Aorta (tissue), 5 donors: Measurements from ENCODE around the gene TLR9. TPM values are rescaled to one million over a fixed set of nuclear protein-coding genes. Genes with fewer than 3 reads are reported as not detected.

Experiments
- ATAC-seq: fragments of 200-7000 bp; cut with Tn5 transposase; one replicate; pipeline ENCODE4 v1.9.1; 2022; ENCODE audit warnings: moderate library complexity; ENCODE audit not compliant: low FRiP score
- DNase-seq, 2 donors: peaks; one replicate each; pipeline ENCODE4 v3.0.0-alpha.2; 2020
- H3K27ac ChIP-seq, 2 donors: one replicate each; pipeline ENCODE4 v1.5.1; 2013; ENCODE audit warnings: low read length in 2 of 2, mild to moderate bottlenecking in 2 of 2, moderate library complexity in 2 of 2, control low read depth in 1 of 2, inconsistent platforms in 1 of 2, low read depth in 1 of 2
- H3K27me3 ChIP-seq, 2 donors: one replicate each; pipeline ENCODE4 v1.6.1; 2013; ENCODE audit warnings: control low read depth in 1 of 2, low read length in 1 of 2, mild to moderate bottlenecking in 1 of 2, moderate library complexity in 1 of 2; ENCODE audit not compliant: insufficient read depth in 2 of 2, control insufficient read depth in 1 of 2
- H3K36me3 ChIP-seq, 2 donors: one replicate each; pipeline ENCODE4 v1.6.1; 2013; ENCODE audit warnings: control low read depth in 1 of 2, low read length in 1 of 2, mild to moderate bottlenecking in 1 of 2; ENCODE audit not compliant: insufficient read depth in 2 of 2, control insufficient read depth in 1 of 2
- H3K4me1 ChIP-seq, 2 donors: one replicate each; pipeline ENCODE4 v1.6.1; 2013; ENCODE audit warnings: low read length in 2 of 2, control low read depth in 1 of 2, mild to moderate bottlenecking in 1 of 2, moderate library complexity in 1 of 2; ENCODE audit not compliant: insufficient read depth in 2 of 2, control insufficient read depth in 1 of 2
- H3K4me3 ChIP-seq, 2 donors: one replicate each; pipeline ENCODE4 v1.5.1; 2013; ENCODE audit warnings: low read length in 2 of 2, control low read depth in 1 of 2, mild to moderate bottlenecking in 1 of 2
- H3K9me3 ChIP-seq: one replicate; pipeline ENCODE4 v1.6.1; 2013; ENCODE audit warnings: mild to moderate bottlenecking, low read length; ENCODE audit not compliant: control insufficient read depth
- WGBS, 2 donors: extraction: QIAGEN DNeasy Blood & Tissue Kit; methylation state at CpG; one replicate each; pipeline ENCODE4 v1.1.7; 2013; 5-methylcytosine and 5-hydroxymethylcytosine counted together
- intact Hi-C, 2 donors: fragments of 100-400 bp; cut with DNase I; formaldehyde crosslinking; loops; one replicate each; pipeline versions ENCODE4 v1.14.2 to v1.15.0; 2022
- polyA plus RNA-seq, 2 donors: library from polyadenylated mRNA; stranded (reverse); fragments of 200-250 nt; gene quantifications; one replicate each; pipeline ENCODE4 v1.2.3, GENCODE V29; 2013
- total RNA-seq, 2 donors: library from RNA; stranded (reverse); fragmentation: NEBNext Ultra II Directional; extraction: Animal tissue kit (Norgen Biotek cat#: 25700); gene quantifications; one replicate each; pipeline ENCODE4 v1.2.1, GENCODE V29; 2021
- donor health status: healthy with polysubstance abuse.
- donor health status: Bipolar disorder and iron deficiency.
- donor health status: DM: no; HTN: no; CAD: no.
- donor health status: DM: no; HTN: no; CAD: no.
- donor health status: DM: yes; HTN: yes; CAD: no.

TLR9 gene
- total and polyA plus RNA-seq, 4 donors = 0.42 to 0.81 TPM; not detected in 2

DNA sequence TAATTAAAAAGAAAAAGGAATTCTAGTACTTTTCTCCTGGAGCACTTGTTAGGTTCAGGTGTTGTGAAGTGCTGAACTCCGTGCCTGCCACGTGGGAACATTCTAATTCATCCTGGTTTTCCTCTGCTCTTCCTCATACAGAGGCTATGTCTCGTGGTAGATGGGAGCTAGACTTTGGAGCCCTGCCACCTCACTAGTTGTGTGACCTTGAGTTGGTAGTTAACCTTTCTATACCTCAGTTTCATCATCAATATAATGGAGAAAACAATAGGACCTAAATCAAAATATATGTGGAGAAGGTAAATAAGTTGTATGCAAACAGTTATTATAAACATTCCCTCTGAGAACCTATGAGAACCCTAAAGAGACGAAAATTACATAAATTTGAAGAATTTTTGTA, 16.9 kb downstream of the TLR9 start:
- ATAC-seq (no peak), DNase-seq (no peak)
- intact Hi-C loops = no loop called here
- no peak overlapping the region for H3K27ac ChIP-seq
- peaks cover 0 to 31% of the 10 kb centered on the region in 2 donors for H3K36me3 ChIP-seq
- no peaks in the 10 kb centered on the region for H3K27me3 ChIP-seq
- no peaks in the 10 kb centered on the region for H3K4me1 ChIP-seq
- no peaks in the 10 kb centered on the region for H3K9me3 ChIP-seq
- H3K4me3 ChIP-seq = no peak overlapping the region
- 91 to 94% methylated on average over 4 of the region's 4 CpGs for WGBS, 2 donors

DNA sequence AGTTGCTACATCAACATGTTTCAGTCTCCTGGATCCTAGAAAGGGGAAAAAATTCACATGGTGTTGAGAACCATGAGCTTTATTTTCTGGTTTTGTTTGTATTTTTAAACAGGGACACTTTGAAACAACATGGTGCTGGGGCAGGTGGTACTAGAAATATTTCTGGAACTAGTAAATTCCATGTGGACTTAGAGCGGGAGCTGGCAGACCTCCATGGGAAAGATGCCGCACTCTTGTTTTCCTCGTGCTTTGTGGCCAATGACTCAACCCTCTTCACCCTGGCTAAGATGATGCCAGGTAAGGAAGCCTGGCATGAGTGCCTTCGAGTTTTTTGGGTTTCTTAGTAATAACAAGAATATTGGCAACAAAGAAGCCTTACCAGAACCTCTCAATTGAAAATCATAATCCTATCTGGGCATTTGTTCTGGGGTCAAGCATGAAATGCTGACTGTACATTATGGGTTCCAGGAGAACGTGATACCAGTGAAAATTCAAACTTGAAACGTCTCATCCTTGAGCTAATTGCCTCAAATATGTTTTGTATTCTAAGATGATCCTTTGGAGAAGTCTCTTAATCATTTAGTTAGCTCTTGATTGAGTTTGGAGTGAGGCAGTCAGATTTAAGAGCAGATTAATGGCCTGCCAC, 19.6 kb downstream of the TLR9 start:
- no peaks in the 10 kb centered on the region for H3K27me3 ChIP-seq
- no peak overlapping the region for H3K27ac ChIP-seq
- no peaks in the 10 kb centered on the region for H3K4me1 ChIP-seq
- ATAC-seq (no peak), DNase-seq (peak in 1 of 2 donors; percentile 40)
- 80 to 83% methylated on average over 6 of the region's 6 CpGs for WGBS, 2 donors
- intact Hi-C loops = no loop called here
- peaks cover 0 to 28% of the 10 kb centered on the region in 2 donors for H3K36me3 ChIP-seq
- H3K4me3 ChIP-seq = no peak overlapping the region
- no peaks in the 10 kb centered on the region for H3K9me3 ChIP-seq

DNA sequence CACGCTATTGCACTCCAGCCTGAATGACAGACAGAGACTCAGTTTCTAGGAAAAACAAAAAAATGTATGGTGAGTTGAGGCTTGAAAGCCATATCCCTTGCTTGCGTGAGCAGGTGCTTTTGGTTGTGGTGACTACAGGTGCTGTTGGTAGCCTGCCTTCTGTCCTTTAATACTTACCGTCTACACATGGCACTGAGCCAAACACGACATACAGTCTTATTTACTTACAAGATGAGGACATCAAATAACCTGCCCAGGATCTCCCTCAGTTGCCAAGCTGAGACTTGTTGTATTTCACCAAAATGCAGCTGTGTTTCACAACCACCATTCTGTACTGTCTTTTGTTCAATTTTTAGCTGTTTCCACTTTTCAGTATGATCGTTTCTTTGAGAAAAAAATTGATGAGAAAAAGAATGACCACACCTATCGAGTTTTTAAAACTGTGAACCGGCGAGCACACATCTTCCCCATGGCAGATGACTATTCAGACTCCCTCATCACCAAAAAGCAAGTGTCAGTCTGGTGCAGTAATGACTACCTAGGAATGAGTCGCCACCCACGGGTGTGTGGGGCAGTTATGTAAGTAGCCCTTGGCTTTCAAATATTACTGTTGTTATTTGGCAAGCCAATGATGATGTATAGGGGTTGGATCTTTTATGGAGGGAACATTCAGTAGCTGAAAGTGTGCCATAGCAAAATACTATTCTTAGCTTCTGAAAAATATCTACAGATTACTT, 20.9 kb downstream of the TLR9 start:
- 77 to 78% methylated on average over 10 of the region's 10 CpGs for WGBS, 2 donors
- Histone ChIP-seq H3K27ac (no peak overlapping the region), H3K27me3 (no peaks in the 10 kb centered on the region), H3K36me3 (peaks cover 0 to 26% of the 10 kb centered on the region in 2 donors), H3K4me3 (no peak overlapping the region), H3K9me3 (no peaks in the 10 kb centered on the region), H3K4me1 (no peaks in the 10 kb centered on the region)
- DNase-seq (no peak), ATAC-seq (no peak)
- intact Hi-C loops = no loop called here

DNA sequence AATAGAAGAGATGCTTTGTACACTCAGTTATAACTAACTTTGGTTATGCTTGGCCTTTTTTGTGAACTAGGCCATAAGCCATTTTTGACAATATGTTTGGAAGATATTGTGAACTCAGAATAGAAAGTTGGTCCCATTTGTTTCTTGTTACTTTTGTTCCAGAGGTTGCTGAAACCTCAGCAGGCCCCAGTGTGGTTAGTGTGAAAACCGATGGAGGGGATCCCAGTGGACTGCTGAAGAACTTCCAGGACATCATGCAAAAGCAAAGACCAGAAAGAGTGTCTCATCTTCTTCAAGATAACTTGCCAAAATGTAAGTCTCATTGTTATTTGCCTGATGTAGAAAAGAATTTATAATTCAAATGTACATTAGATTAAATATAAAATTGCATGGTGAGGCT, 21.7 kb downstream of the TLR9 start:
- H3K4me1 ChIP-seq = no peaks in the 10 kb centered on the region
- H3K27ac ChIP-seq = no peak overlapping the region
- H3K4me3 ChIP-seq = no peak overlapping the region
- peaks cover 0 to 26% of the 10 kb centered on the region in 2 donors for H3K36me3 ChIP-seq
- 82 to 88% methylated on average over 1 of the region's 1 CpG for WGBS, 2 donors
- H3K27me3 ChIP-seq = no peaks in the 10 kb centered on the region
- no peak for ATAC-seq
- intact Hi-C loops = no loop called here
- H3K9me3 ChIP-seq = no peaks in the 10 kb centered on the region
- DNase-seq = no peak

DNA sequence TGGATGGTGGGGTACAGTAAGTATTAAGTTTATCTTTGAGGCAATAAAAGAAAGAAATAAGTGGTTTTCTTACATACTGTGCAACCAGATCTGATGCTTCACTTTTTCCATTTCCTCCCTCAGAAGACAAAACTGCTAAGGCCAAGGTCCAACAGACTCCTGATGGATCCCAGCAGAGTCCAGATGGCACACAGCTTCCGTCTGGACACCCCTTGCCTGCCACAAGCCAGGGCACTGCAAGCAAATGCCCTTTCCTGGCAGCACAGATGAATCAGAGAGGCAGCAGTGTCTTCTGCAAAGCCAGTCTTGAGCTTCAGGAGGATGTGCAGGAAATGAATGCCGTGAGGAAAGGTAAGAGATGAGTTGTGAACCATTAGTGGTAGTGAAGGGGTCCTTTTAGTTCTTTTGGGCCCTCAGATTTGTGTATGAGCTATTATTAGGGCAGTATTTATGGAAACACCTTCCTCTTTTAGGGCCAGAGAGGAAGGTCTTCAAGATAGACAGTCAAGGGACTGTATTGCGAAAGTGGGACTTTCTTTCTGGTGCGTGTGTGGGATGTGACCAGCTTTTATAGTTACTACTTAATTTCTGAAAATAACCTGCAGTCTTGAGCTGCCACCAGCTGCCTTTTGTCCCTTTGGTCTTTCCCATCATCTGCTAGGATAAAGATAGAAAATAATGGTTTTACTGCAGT, 22.9 kb downstream of the TLR9 start:
- H3K9me3 ChIP-seq = no peaks in the 10 kb centered on the region
- intact Hi-C loops = no loop called here
- no peaks in the 10 kb centered on the region for H3K27me3 ChIP-seq
- ATAC-seq (no peak), DNase-seq (no peak)
- no peak overlapping the region for H3K27ac ChIP-seq
- H3K36me3 ChIP-seq = peaks cover 0 to 22% of the 10 kb centered on the region in 2 donors
- no peaks in the 10 kb centered on the region for H3K4me1 ChIP-seq
- 91 to 92% methylated on average over 4 of the region's 4 CpGs for WGBS, 2 donors
- H3K4me3 ChIP-seq = no peak overlapping the region

DNA sequence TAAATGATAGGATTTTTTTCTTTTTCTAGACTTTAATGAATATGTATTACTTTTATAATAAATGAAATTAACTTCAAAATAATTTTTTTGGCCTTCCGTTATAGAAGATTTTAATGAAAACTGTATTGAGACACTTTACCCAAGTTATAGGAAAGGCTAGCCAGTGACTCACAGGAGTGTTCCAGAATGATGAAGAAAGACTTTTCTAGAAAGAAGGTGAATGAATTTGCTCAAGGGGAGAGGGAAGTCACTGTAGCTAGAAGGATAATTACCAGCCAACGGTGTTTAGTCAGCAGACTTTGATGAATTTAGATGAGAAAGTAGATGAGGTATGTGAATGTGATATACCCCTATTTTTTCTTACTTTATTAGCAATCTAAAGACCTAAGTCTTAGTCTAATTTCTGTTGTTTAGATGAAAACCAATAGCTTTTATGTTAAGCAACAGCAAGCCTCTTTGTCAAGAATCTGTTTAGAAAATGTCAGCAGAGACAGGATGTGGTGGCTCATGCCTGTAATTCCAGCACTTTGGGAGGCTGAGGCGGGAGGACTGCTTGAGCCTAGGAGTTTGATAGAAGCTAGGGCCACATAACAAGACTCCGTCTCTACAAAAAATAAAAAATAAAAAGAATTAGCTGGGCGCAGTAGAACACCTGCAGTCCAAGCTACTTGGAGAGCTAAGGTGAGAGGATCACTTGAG, 24.3 kb downstream of the TLR9 start:
- no peak for ATAC-seq
- Histone ChIP-seq H3K36me3 (peaks cover 0 to 20% of the 10 kb centered on the region in 2 donors), H3K4me3 (no peak overlapping the region), H3K27ac (no peak overlapping the region), H3K9me3 (no peaks in the 10 kb centered on the region), H3K27me3 (no peaks in the 10 kb centered on the region), H3K4me1 (no peaks in the 10 kb centered on the region)
- intact Hi-C loops = no loop called here
- no peak for DNase-seq
- 93% methylated on average over 5 of the region's 5 CpGs for WGBS, 2 donors

DNA sequence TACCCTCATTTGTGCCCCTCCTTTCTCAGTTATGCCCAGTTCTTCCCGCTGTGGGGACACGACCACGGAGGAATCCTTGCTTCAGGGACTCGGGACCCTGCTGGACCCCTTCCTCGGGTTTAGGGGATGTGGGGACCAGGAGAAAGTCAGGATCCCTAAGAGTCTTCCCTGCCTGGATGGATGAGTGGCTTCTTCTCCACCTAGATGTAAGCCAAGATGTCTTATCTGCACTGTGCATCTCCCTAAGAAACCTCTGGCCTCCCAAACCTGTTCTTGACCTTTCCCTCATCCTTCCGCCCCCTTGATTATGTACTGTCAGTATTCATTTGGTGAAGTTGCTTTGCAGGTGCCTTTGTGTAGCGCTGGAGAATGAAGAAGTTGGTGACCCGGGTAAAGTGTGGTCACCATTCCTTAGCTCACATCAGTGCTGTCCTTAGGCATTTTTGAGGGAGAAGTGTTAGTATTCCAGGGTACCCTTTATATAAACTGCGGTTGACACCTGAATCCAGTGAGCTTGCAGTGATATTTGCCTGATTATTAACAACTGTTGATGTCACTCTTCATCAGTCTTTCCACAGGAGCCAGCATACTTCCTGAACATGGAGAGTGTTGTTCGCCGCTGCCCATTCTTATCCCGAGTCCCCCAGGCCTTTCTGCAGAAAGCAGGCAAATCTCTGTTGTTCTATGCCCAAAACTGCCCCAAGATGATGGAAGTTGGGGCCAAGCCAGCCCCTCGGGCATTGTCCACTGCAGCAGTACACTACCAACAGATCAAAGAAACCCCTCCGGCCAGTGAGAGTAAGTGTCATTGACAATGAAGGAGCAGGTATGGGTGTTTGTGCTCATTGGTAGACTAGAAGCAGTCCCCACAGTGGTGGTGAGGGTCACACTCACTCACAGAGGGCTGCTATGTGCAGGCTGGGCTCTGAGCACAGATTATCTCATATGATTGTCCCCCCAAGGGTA, 26.5 kb downstream of the TLR9 start:
- H3K27me3 ChIP-seq = no peaks in the 10 kb centered on the region
- H3K4me1 ChIP-seq = no peaks in the 10 kb centered on the region
- no peaks in the 10 kb centered on the region for H3K9me3 ChIP-seq
- DNase-seq (peak in 1 of 2 donors; percentile 42), ATAC-seq (no peak)
- no peak overlapping the region for H3K27ac ChIP-seq
- peak overlapping the region; percentile 51 to 79 for H3K4me3 ChIP-seq
- intact Hi-C loops = no loop called here
- 44 to 46% methylated on average over 14 of the region's 14 CpGs for WGBS, 2 donors
- H3K36me3 ChIP-seq = peaks cover 0 to 9% of the 10 kb centered on the region in 2 donors
